AG10803 (cell line): ENCODE data around the gene PPP2CA.

Experiments
- DNase-seq: peaks from one replicate; pipeline ENCODE4 v3.0.0; 2010; ENCODE audit warnings: low read depth
- H3K4me3 ChIP-seq: 2 replicates; pipeline ENCODE4 v1.5.1; 2011; ENCODE audit warnings: mild to moderate bottlenecking, low read length, control low read depth
- TF ChIP-seq, protein P1 (sequence below): conservative IDR thresholded peaks from 2 replicates; pipeline ENCODE4 v1.5.1; 2011; ENCODE audit warnings: mild to moderate bottlenecking, low read length, control low read depth, inconsistent platforms

Gene PPP2CA

DNA sequence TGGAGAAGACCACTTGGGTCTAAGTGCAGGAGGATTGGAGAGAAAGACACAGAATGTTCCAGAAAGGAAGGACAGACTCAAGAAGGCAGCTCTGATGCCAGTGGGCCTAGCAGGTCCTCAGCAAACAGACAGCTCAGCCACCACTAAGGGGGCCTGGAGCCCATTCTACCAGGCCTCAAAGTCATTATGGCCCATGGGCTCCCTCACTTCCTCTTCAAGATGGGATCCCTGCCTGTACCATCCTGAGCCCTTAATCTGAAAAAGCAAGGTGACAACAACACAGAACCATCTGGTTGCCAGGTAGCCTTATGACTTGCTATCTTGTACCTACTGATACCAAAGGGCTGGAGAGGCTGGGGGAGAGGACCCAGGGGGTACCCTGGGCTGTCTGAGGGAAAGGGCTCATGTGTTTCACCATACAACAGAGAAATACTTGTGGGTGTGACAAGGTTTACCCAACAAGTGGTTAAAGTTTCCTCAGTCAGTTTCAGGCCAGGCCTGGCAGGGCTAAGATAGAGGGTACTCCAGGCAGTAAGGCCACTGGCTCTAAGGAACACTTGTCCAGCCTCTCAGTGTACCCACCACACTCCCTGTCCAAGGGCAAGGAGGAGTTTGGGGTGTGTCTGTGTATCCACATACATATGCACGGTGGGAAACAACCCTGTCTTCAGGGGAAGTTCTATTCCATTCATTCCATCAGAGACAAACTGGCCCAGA is 80.7 kb downstream of the PPP2CA start:
- no peak for DNase-seq
- TF ChIP-seq, protein P1, sequence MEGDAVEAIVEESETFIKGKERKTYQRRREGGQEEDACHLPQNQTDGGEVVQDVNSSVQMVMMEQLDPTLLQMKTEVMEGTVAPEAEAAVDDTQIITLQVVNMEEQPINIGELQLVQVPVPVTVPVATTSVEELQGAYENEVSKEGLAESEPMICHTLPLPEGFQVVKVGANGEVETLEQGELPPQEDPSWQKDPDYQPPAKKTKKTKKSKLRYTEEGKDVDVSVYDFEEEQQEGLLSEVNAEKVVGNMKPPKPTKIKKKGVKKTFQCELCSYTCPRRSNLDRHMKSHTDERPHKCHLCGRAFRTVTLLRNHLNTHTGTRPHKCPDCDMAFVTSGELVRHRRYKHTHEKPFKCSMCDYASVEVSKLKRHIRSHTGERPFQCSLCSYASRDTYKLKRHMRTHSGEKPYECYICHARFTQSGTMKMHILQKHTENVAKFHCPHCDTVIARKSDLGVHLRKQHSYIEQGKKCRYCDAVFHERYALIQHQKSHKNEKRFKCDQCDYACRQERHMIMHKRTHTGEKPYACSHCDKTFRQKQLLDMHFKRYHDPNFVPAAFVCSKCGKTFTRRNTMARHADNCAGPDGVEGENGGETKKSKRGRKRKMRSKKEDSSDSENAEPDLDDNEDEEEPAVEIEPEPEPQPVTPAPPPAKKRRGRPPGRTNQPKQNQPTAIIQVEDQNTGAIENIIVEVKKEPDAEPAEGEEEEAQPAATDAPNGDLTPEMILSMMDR = no peak
- no peak overlapping the region for H3K4me3 ChIP-seq
